ENCODE measurements around the gene ENOPH1. TPM values are rescaled to one million over a fixed set of nuclear protein-coding genes. Genes with fewer than 3 reads are reported as not detected.
"Not testable (repeated sequence)": the region's sequence is repeated elsewhere in the genome, so short reads cannot be mapped to it uniquely, and the experiment has no call there.

The ENOPH1 gene
- total RNA-seq, 1 donor from 2014 or later: 41.1 TPM

GRCh38 chr4:82469791-82470345 is 39.5 kb downstream of the ENOPH1 start:
- peak; percentile 19 for DNase-seq (ENCODE audit: low read depth)

GRCh38 chr4:82473080-82473479 is 42.7 kb downstream of the ENOPH1 start:
- DNase-seq (ENCODE audit: low read depth): not testable (repeated sequence)

- no peak for DNase-seq (ENCODE audit: low read depth)
Measured at GRCh38 chr4:82473621-82474164, 43.3 kb downstream of the ENOPH1 start.

GRCh38 chr4:82475931-82476330 is 45.5 kb downstream of the ENOPH1 start:
- not testable (repeated sequence) for DNase-seq (ENCODE audit: low read depth)

GRCh38 chr4:82477469-82477868 is 47.1 kb downstream of the ENOPH1 start:
- not testable (repeated sequence) for DNase-seq (ENCODE audit: low read depth)

GRCh38 chr4:82479562-82479961 is 49.2 kb downstream of the ENOPH1 start:
- no peak for DNase-seq (ENCODE audit: low read depth)

GRCh38 chr4:82480771-82481505 is 50.5 kb downstream of the ENOPH1 start:
- DNase-seq (ENCODE audit: low read depth): no peak

- no peak for DNase-seq (ENCODE audit: low read depth)
Measured at GRCh38 chr4:82481506-82481840, 51.1 kb downstream of the ENOPH1 start.

- DNase-seq (ENCODE audit: low read depth): no peak
Measured at GRCh38 chr4:82482387-82482786, 52.0 kb downstream of the ENOPH1 start.

GRCh38 chr4:82484996-82485783 is 54.8 kb downstream of the ENOPH1 start:
- no peak for DNase-seq (ENCODE audit: low read depth)

- no peak for DNase-seq (ENCODE audit: low read depth)
Measured at GRCh38 chr4:82489076-82489475, 58.7 kb downstream of the ENOPH1 start.

- DNase-seq (ENCODE audit: low read depth): no peak
Measured at GRCh38 chr4:82489987-82490386, 59.6 kb downstream of the ENOPH1 start.

- DNase-seq (ENCODE audit: low read depth): no peak
Measured at GRCh38 chr4:82491251-82491960, 61.0 kb downstream of the ENOPH1 start.

GRCh38 chr4:82493721-82494425 is 63.5 kb downstream of the ENOPH1 start:
- DNase-seq (ENCODE audit: low read depth): peak; percentile 31

- no peak for DNase-seq (ENCODE audit: low read depth)
Measured at GRCh38 chr4:82495666-82496065, 65.3 kb downstream of the ENOPH1 start.

GRCh38 chr4:82496349-82496748 is 66.0 kb downstream of the ENOPH1 start:
- no peak for DNase-seq (ENCODE audit: low read depth)

- DNase-seq (ENCODE audit: low read depth): no peak
Measured at GRCh38 chr4:82499738-82500434, 69.5 kb downstream of the ENOPH1 start.

GRCh38 chr4:82500435-82501153 is 70.2 kb downstream of the ENOPH1 start:
- DNase-seq (ENCODE audit: low read depth): no peak

- DNase-seq (ENCODE audit: low read depth): no peak
Measured at GRCh38 chr4:82501154-82501442, 70.7 kb downstream of the ENOPH1 start.

- no peak for DNase-seq (ENCODE audit: low read depth)
Measured at GRCh38 chr4:82508011-82508410, 77.6 kb downstream of the ENOPH1 start.

Data from myocyte (in vitro differentiated cells).